A673 (cell line): ENCODE results near the gene PRUNE2.

Experiments used
- CTCF ChIP-seq: fragments of 300-800, 200-600 bp; sonication (generic); conservative IDR thresholded peaks from 2 replicates; pipeline ENCODE4 v1.5.1; 2017; ENCODE audit warnings: low read depth, mild to moderate bottlenecking, antibody characterized with exemption, low read length, moderate library complexity, mixed read lengths
- EZH2 ChIP-seq: fragments of 200-600 bp; sonication (generic); IDR thresholded peaks from 2 replicates; pipeline ENCODE4 v1.6.1; 2017; ENCODE audit warnings: borderline replicate concordance, low read depth, mild to moderate bottlenecking, mixed read lengths, antibody characterized with exemption, low read length; ENCODE audit not compliant: poor library complexity, severe bottlenecking

- no peak for TF ChIP-seq CTCF
- TF ChIP-seq EZH2: no peak
These were observed 164.4 kb downstream of the PRUNE2 start for GRCh38 chr9:76741524-76741923.
